Muscle layer of colon (tissue), 2 donors: Measurements from ENCODE around the gene SUCNR1.
"Not testable (repeated sequence)": the region's sequence is repeated elsewhere in the genome, so short reads cannot be mapped to it uniquely, and the experiment has no call there.

Experiments
- H3K27ac ChIP-seq: one replicate; pipeline ENCODE4 v1.7.0; 2013; ENCODE audit warnings: low read depth, mild to moderate bottlenecking, low read length, moderate library complexity
- H3K27me3 ChIP-seq, 2 donors: one replicate each; pipeline ENCODE4 v1.7.0; 2013; ENCODE audit warnings: low read length in 2 of 2, mild to moderate bottlenecking in 2 of 2; ENCODE audit not compliant: insufficient read depth in 2 of 2, control insufficient read depth in 1 of 2
- H3K36me3 ChIP-seq: one replicate; pipeline ENCODE4 v1.7.0; 2013; ENCODE audit warnings: mild to moderate bottlenecking, low read length; ENCODE audit not compliant: insufficient read depth
- H3K4me1 ChIP-seq: one replicate; pipeline ENCODE4 v1.7.0; 2013; ENCODE audit warnings: mild to moderate bottlenecking, low read length; ENCODE audit not compliant: insufficient read depth
- H3K4me3 ChIP-seq, 2 donors: one replicate each; pipeline ENCODE4 v1.7.0; 2013; ENCODE audit warnings: low read length in 2 of 2, low read depth in 1 of 2, mild to moderate bottlenecking in 1 of 2, moderate library complexity in 1 of 2
- H3K9ac ChIP-seq: one replicate; pipeline ENCODE4 v1.7.0; 2013; ENCODE audit warnings: low read length
- H3K9me3 ChIP-seq: one replicate; pipeline ENCODE4 v1.7.0; 2013; ENCODE audit warnings: mild to moderate bottlenecking, low read length
- donor health status: abdominal sarcoma.
- donor health status: Adenocarcinoma of cecum.

The SUCNR1 gene

GRCh38 chr3:151925876-151926275, 52.4 kb downstream of the SUCNR1 start:
- no peaks in the 10 kb centered on the region for H3K27me3 ChIP-seq
- H3K27ac ChIP-seq = no peak overlapping the region
- no peaks in the 10 kb centered on the region for H3K9me3 ChIP-seq
- H3K4me1 ChIP-seq = peaks cover 27% of the 10 kb centered on the region
- no peak overlapping the region for H3K9ac ChIP-seq
- H3K4me3 ChIP-seq = no peak overlapping the region
- H3K36me3 ChIP-seq = no peaks in the 10 kb centered on the region

DNA sequence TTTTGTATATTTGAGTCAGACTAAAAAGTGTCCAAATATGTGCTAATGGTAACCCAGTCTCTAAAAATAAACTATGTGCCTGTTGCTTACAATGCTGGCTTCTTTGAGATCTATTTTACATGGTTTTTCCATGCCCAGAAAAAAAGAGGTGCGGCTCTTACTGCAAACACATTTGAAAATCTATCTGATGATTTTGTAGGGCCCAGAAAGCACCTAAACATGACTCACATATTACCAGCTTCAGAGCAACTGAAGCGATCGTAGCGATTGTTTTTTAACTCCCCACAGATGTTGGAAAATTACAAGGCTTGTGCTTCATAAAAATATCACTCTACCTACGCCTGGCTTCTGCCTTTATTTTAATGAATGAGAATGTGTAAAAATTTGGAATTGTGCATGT, 53.5 kb downstream of the SUCNR1 start:
- Histone ChIP-seq H3K27ac (no peak overlapping the region), H3K27me3 (no peaks in the 10 kb centered on the region), H3K9ac (no peak overlapping the region), H3K9me3 (no peaks in the 10 kb centered on the region), H3K36me3 (no peaks in the 10 kb centered on the region), H3K4me1 (peaks cover 27% of the 10 kb centered on the region), H3K4me3 (no peak overlapping the region)

GRCh38 chr3:151927915-151928525, 54.6 kb downstream of the SUCNR1 start:
- H3K4me3 ChIP-seq, H3K36me3 ChIP-seq, H3K9me3 ChIP-seq, H3K27ac ChIP-seq, H3K9ac ChIP-seq, H3K27me3 ChIP-seq: not testable (repeated sequence)
- H3K4me1 ChIP-seq = peaks cover 27% of the 10 kb centered on the region

GRCh38 chr3:151931171-151931570, 57.7 kb downstream of the SUCNR1 start:
- Histone ChIP-seq H3K27me3 (no peaks in the 10 kb centered on the region), H3K27ac (no peak overlapping the region), H3K36me3 (no peaks in the 10 kb centered on the region), H3K9me3 (no peaks in the 10 kb centered on the region), H3K9ac (no peak overlapping the region), H3K4me3 (no peak overlapping the region), H3K4me1 (peaks cover 12% of the 10 kb centered on the region)

- no peak overlapping the region for H3K27ac ChIP-seq
- H3K9ac ChIP-seq = no peak overlapping the region
Observed at GRCh38 chr3:151933234-151933853, 59.9 kb downstream of the SUCNR1 start.

More at GRCh38 chr3:151933234-151933853, 59.9 kb downstream of the SUCNR1 start:
- Histone ChIP-seq H3K27me3 (no peaks in the 10 kb centered on the region), H3K9me3 (no peaks in the 10 kb centered on the region), H3K4me3 (no peak overlapping the region), H3K4me1 (no peaks in the 10 kb centered on the region), H3K36me3 (no peaks in the 10 kb centered on the region)
